HEK293T (cell line): ENCODE measurements around the gene ATRIP.
"Not testable (repeated sequence)": the region's sequence is repeated elsewhere in the genome, so short reads cannot be mapped to it uniquely, and the experiment has no call there.

Source experiments
- CTCF ChIA-PET: fragments of 350-600 bp; formaldehyde crosslinking; extraction: SDS; loops from one replicate; lab custom pipeline; 2021; ENCODE audit warnings: antibody characterized with exemption, inconsistent platforms; lab: Yijun Ruan, JAX
- POLR2A ChIA-PET: fragments of 350-600 bp; formaldehyde crosslinking; extraction: SDS; loops from one replicate; lab custom pipeline; 2020; ENCODE audit warnings: antibody characterized with exemption, inconsistent platforms; lab: Yijun Ruan, JAX
- DNase-seq: peaks from one replicate; pipeline ENCODE4 v3.0.0; 2012; ENCODE audit warnings: mixed read lengths; ENCODE audit errors: extremely low spot score
- ARNT ChIP-seq: fragments of 450-650 bp; IDR thresholded peaks from 2 replicates; pipeline ENCODE4 v1.6.1; 2017; ENCODE audit warnings: mild to moderate bottlenecking
- BHLHE40 ChIP-seq: fragments of 450-650 bp; IDR thresholded peaks from 2 replicates; pipeline ENCODE4 v1.6.1; 2016; ENCODE audit warnings: mild to moderate bottlenecking, moderate library complexity, borderline replicate concordance
- CTBP1 ChIP-seq: fragments of 450-650 bp; IDR thresholded peaks from 2 replicates; pipeline ENCODE4 v1.6.1; 2016; ENCODE audit warnings: borderline replicate concordance
- ELF4 ChIP-seq: fragments of 450-650 bp; IDR thresholded peaks from 2 replicates; pipeline ENCODE4 v1.6.1; 2017; ENCODE audit warnings: antibody characterized with exemption
- FOXA1 ChIP-seq: fragments of 450-650 bp; IDR thresholded peaks from 2 replicates; pipeline ENCODE4 v1.6.1; 2016; ENCODE audit warnings: mild to moderate bottlenecking
- FOXK2 ChIP-seq: fragments of 450-650 bp; IDR thresholded peaks from 2 replicates; pipeline ENCODE4 v1.6.1; 2016; ENCODE audit warnings: mild to moderate bottlenecking
- FOXM1 ChIP-seq: fragments of 450-650 bp; IDR thresholded peaks from 2 replicates; pipeline ENCODE4 v1.6.1; 2017; ENCODE audit warnings: mild to moderate bottlenecking, borderline replicate concordance
- HDGF ChIP-seq: fragments of 450-650 bp; IDR thresholded peaks from 2 replicates; pipeline ENCODE4 v1.6.1; 2017; ENCODE audit warnings: antibody characterized with exemption, borderline replicate concordance
- L3MBTL2 ChIP-seq: fragments of 450-650 bp; conservative IDR thresholded peaks from 2 replicates; pipeline ENCODE4 v1.6.1; 2016; ENCODE audit warnings: mild to moderate bottlenecking
- LEF1 ChIP-seq: fragments of 450-650 bp; IDR thresholded peaks from 2 replicates; pipeline ENCODE4 v1.6.1; 2017; ENCODE audit warnings: mild to moderate bottlenecking, borderline replicate concordance
- NFRKB ChIP-seq: fragments of 450-650 bp; IDR thresholded peaks from 2 replicates; pipeline ENCODE4 v1.6.1; 2016; ENCODE audit warnings: mild to moderate bottlenecking, moderate library complexity
- PKNOX1 ChIP-seq: fragments of 450-650 bp; IDR thresholded peaks from 2 replicates; pipeline ENCODE4 v1.6.1; 2016
- SP1 ChIP-seq: fragments of 450-650 bp; IDR thresholded peaks from 2 replicates; pipeline ENCODE4 v1.6.1; 2017
- SUZ12 ChIP-seq: fragments of 450-650 bp; IDR thresholded peaks from 2 replicates; pipeline ENCODE4 v1.6.1; 2016; ENCODE audit warnings: mild to moderate bottlenecking
- TARDBP ChIP-seq: fragments of 450-650 bp; IDR thresholded peaks from 2 replicates; pipeline ENCODE4 v1.6.1; 2016
- ZNF384 ChIP-seq: fragments of 450-650 bp; IDR thresholded peaks from 2 replicates; pipeline ENCODE4 v1.6.1; 2016

The ATRIP gene

GRCh38 chr3:48451270-48451669 is 4.7 kb downstream of the ATRIP start:
- no peak for DNase-seq
- CTCF ChIA-PET = interaction anchor here (0.7 to 1.4 kb wide), 2 partner anchors 15 to 185 kb away, joined by 3 to 6 read pairs; no protein-coding TSS in a partner anchor
- POLR2A ChIA-PET = interaction anchor here (0.7 to 1.2 kb wide), 2 partner anchors 15 to 22 kb away, joined by 4 read pairs; a partner anchor contains a TSS
- TF ChIP-seq ARNT (no peak), FOXM1 (no peak), ELF4 (no peak), NFRKB (no peak), TARDBP (no peak), ZNF384 (no peak), BHLHE40 (no peak), FOXA1 (no peak), SP1 (no peak), CTBP1 (no peak), SUZ12 (no peak), FOXK2 (no peak), HDGF (no peak), LEF1 (no peak), PKNOX1 (no peak), L3MBTL2 (no peak)

- CTCF ChIA-PET = interaction anchor here (0.6 kb wide), 2 partner anchors 17 to 192 kb away, joined by 3 to 4 read pairs; no protein-coding TSS in a partner anchor
- no peak for TF ChIP-seq FOXM1
- no peak for TF ChIP-seq L3MBTL2
- no peak for TF ChIP-seq FOXA1
- no peak for TF ChIP-seq ZNF384
- TF ChIP-seq TARDBP = no peak
- TF ChIP-seq ARNT = no peak
- no peak for TF ChIP-seq CTBP1
- TF ChIP-seq SP1 = no peak
- TF ChIP-seq ELF4 = no peak
- no peak for TF ChIP-seq HDGF
- POLR2A ChIA-PET = interaction anchor here (1.1 to 1.3 kb wide), 2 partner anchors 10 to 17 kb away, joined by 4 to 8 read pairs; partner anchors contain the start of genes ATRIP, CCDC51 and TMA7
- no peak for DNase-seq
Measured at GRCh38 chr3:48456456-48456855, 9.9 kb downstream of the ATRIP start.

GRCh38 chr3:48459331-48459730 is 12.8 kb downstream of the ATRIP start:
- no peak for TF ChIP-seq TARDBP
- TF ChIP-seq NFRKB = no peak
- TF ChIP-seq SP1 = no peak
- TF ChIP-seq BHLHE40 = no peak
- ChIA-PET CTCF (interaction anchor here (1.0 kb wide), 1 partner anchor 23 kb away, joined by 3 read pairs; no protein-coding TSS in a partner anchor), POLR2A (no interaction called here)

GRCh38 chr3:48459773-48460516 is 13.4 kb downstream of the ATRIP start:
- ChIA-PET CTCF (interaction anchor here (1.0 kb wide), 1 partner anchor 24 kb away, joined by 3 read pairs; no protein-coding TSS in a partner anchor), POLR2A (no interaction called here)
- DNase-seq = no peak
- TF ChIP-seq ELF4 = no peak
- no peak for TF ChIP-seq FOXM1
- no peak for TF ChIP-seq LEF1

More at GRCh38 chr3:48459331-48459730, 12.8 kb downstream of the ATRIP start:
- DNase-seq = no peak

GRCh38 chr3:48460517-48460902 is 14.0 kb downstream of the ATRIP start:
- POLR2A ChIA-PET = no interaction called here
- DNase-seq = no peak
- CTCF ChIA-PET = no interaction called here
- TF ChIP-seq FOXM1 (no peak), SUZ12 (no peak), ZNF384 (no peak), ARNT (no peak), FOXA1 (no peak), FOXK2 (no peak), ELF4 (no peak), BHLHE40 (no peak), CTBP1 (no peak), LEF1 (no peak), NFRKB (no peak), TARDBP (no peak)

- POLR2A ChIA-PET = interaction anchor here (0.6 to 2.1 kb wide), 4 partner anchors 12 to 91 kb away, joined by 3 to 7 read pairs (median 4); partner anchors contain the start of genes ATRIP, CCDC51 and TMA7
Measured at GRCh38 chr3:48461767-48462166, 15.2 kb downstream of the ATRIP start.

GRCh38 chr3:48463703-48464102 is 17.2 kb downstream of the ATRIP start:
- no peak for TF ChIP-seq CTBP1
- no peak for TF ChIP-seq SUZ12
- TF ChIP-seq SP1 = no peak
- no peak for TF ChIP-seq LEF1
- no peak for TF ChIP-seq L3MBTL2
- no peak for TF ChIP-seq ARNT
- no peak for TF ChIP-seq TARDBP
- TF ChIP-seq BHLHE40 = no peak
- TF ChIP-seq PKNOX1 = no peak
- TF ChIP-seq ZNF384 = no peak
- TF ChIP-seq NFRKB = no peak
- no peak for TF ChIP-seq HDGF
- ChIA-PET POLR2A (interaction anchor here (1.1 to 1.2 kb wide), 3 partner anchors 17 to 93 kb away, joined by 3 to 4 read pairs (median 3); partner anchors contain the start of genes ATRIP, CCDC51 and PFKFB4), CTCF (interaction anchor here (0.5 to 1.7 kb wide), 5 partner anchors 27 to 1007 kb away, joined by 3 to 7 read pairs (median 3); partner anchors contain the start of gene SHISA5)

More at GRCh38 chr3:48461767-48462166, 15.2 kb downstream of the ATRIP start:
- CTCF ChIA-PET = interaction anchor here (1.0 to 1.2 kb wide), 2 partner anchors 26 to 88 kb away, joined by 3 read pairs; no protein-coding TSS in a partner anchor
- not testable (repeated sequence) for DNase-seq

More at GRCh38 chr3:48463703-48464102, 17.2 kb downstream of the ATRIP start:
- DNase-seq = no peak
